Left renal pelvis (tissue), 4 donors: ENCODE results near the gene RPLP2. TPM values are rescaled to one million over a fixed set of nuclear protein-coding genes. Genes with fewer than 3 reads are reported as not detected.

Experiments used
- DNase-seq, 4 donors: peaks; one replicate each; pipeline ENCODE4 v3.0.0-alpha.2; 2013; ENCODE audit warnings: low read depth in 4 of 4, low spot score in 3 of 4
- polyA plus RNA-seq, 4 donors: library from polyadenylated mRNA; unstranded; fragments of 120-200 nt; gene quantifications; one replicate each; pipeline ENCODE4 v1.2.1, GENCODE V29; 2013; ENCODE audit not compliant: insufficient read length in 4 of 4

RPLP2 gene
- polyA plus RNA-seq, 4 donors, result 912 to 1,248 (median 1,002) TPM

GRCh38 chr11:802693-803466 lies 6.9 kb upstream of the RPLP2 start:
- DNase-seq, result no peak

GRCh38 chr11:803467-803742 lies 6.4 kb upstream of the RPLP2 start:
- no peak for DNase-seq

- no peak for DNase-seq
These were observed 5.8 kb upstream of the RPLP2 start for GRCh38 chr11:803770-804598.

- DNase-seq, result no peak
These were observed 5.2 kb upstream of the RPLP2 start for GRCh38 chr11:804599-804964.

- DNase-seq, result no peak
These were observed 1.1 kb upstream of the RPLP2 start for GRCh38 chr11:808427-809286.

GRCh38 chr11:810040-810567 lies 337 bp downstream of the RPLP2 start:
- DNase-seq, result no peak

- no peak for DNase-seq
These were observed 1.9 kb downstream of the RPLP2 start for GRCh38 chr11:811446-812245.

- no peak for DNase-seq
These were observed 2.6 kb downstream of the RPLP2 start for GRCh38 chr11:812390-812789.

- no peak for DNase-seq
These were observed 3.3 kb downstream of the RPLP2 start for GRCh38 chr11:813072-813455.

- no peak for DNase-seq
These were observed 3.8 kb downstream of the RPLP2 start for GRCh38 chr11:813456-814096.

GRCh38 chr11:815675-816432 lies 6.1 kb downstream of the RPLP2 start:
- no peak for DNase-seq

GRCh38 chr11:816433-816779 lies 6.6 kb downstream of the RPLP2 start:
- no peak for DNase-seq

GRCh38 chr11:818396-819128 lies 8.8 kb downstream of the RPLP2 start, which contains the start of gene PNPLA2:
Gene PNPLA2 (plus strand): TSS chr11:818914. CDS start chr11:819719, 805 bp downstream.
- DNase-seq, result no peak

GRCh38 chr11:819129-819931 lies 9.6 kb downstream of the RPLP2 start:
- no peak for DNase-seq

GRCh38 chr11:819943-820649 lies 10.3 kb downstream of the RPLP2 start:
- DNase-seq, result no peak

- DNase-seq, result no peak
These were observed 11.1 kb downstream of the RPLP2 start for GRCh38 chr11:820655-821511.
